Stimulated activated naive CD8-positive, alpha-beta T cell treated with anti-CD3 and anti-CD28 coated beads, Interleukin-15, Interleukin-2, amounts not matched to agents 100 ng/mL and 50 ng/mL, for 24 hours (primary cell): ENCODE results near the gene THOC5.
A peak's percentile ranks its signal among the peaks of the same experiment; 100 is the strongest.

Experiments
- H3K27ac Mint-ChIP-seq: one replicate; pipeline ENCODE4 v1.8.0; 2021; ENCODE audit warnings: mild to moderate bottlenecking, mixed read lengths
- H3K27me3 Mint-ChIP-seq: one replicate; pipeline ENCODE4 v1.8.0; 2021; ENCODE audit warnings: mixed read lengths
- H3K36me3 Mint-ChIP-seq: one replicate; pipeline ENCODE4 v1.8.0; 2021; ENCODE audit warnings: low read depth, mixed read lengths
- H3K4me1 Mint-ChIP-seq: one replicate; pipeline ENCODE4 v1.8.0; 2021; ENCODE audit warnings: low read depth, mixed read lengths
- H3K4me3 Mint-ChIP-seq: one replicate; pipeline ENCODE4 v1.8.0; 2021; ENCODE audit warnings: mild to moderate bottlenecking, mixed read lengths
- H3K9me3 Mint-ChIP-seq: one replicate; pipeline ENCODE4 v1.8.0; 2021; ENCODE audit warnings: mixed read lengths

The THOC5 gene

DNA sequence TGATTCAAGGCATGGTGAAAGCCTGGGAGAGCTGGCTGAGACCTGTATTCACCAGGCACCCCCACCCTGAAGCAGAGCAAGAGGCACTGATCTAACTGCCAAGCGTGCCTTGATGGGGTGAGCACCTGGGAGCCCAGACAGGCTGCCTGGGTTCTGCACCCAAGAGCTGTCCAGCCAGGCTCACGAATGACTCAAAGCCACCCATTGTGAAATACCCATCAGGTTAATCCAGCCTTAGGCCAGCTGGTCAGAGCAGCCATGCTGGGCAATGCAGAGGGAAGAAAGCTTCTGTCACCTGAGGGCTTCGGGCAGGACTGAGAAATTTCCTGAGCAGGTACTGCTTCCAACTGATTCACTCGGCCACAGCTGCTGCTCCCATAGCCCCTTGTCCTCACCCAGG is 22.1 kb downstream of the THOC5 start:
- Mint-ChIP-seq H3K27me3 (no peaks in the 10 kb centered on the region), H3K4me3 (no peak overlapping the region), H3K4me1 (no peaks in the 10 kb centered on the region), H3K9me3 (no peaks in the 10 kb centered on the region), H3K36me3 (peaks cover 52% of the 10 kb centered on the region), H3K27ac (no peak overlapping the region)

DNA sequence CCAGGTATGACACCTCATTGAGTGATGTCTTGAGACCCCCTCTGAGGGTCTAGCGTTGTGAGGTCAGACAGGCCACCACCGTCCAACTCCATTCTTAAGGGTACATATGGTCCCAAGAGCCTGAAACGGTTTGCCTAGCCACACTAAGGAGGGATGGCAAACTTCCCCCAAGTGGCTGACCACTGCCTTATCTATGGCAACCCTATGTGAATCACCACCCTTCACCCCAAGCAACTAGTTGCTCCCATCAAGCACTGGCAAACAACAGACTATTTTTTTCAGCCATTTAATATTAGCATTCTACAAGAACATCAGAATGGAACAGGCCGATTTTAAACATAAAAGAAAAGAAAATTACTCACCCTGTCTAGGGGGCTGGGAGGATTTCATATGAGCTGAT is 22.8 kb downstream of the THOC5 start:
- Mint-ChIP-seq H3K27me3 (no peaks in the 10 kb centered on the region), H3K9me3 (no peaks in the 10 kb centered on the region), H3K27ac (no peak overlapping the region), H3K36me3 (peaks cover 51% of the 10 kb centered on the region), H3K4me1 (no peaks in the 10 kb centered on the region), H3K4me3 (no peak overlapping the region)

DNA sequence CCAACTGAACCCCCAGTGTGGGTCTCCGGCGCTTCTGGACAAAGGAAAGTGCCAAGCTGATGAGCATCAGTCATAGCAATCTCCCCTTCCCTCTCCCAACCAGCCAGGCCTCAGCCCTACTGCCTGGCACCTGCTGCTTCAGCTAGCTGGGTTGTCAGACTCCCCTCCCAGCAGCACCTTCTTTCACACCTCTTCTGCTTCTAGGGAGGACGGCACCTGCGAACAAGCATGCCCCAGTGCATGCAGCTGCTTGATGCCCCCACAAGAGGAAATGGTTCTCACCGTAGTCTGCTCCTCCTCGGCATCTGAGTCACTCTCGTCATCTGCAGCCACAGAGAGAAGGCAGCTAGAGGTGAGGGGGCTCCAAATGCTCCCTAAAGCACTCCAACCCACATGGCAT is 25.4 kb downstream of the THOC5 start:
- no peak overlapping the region for H3K27ac Mint-ChIP-seq
- H3K27me3 Mint-ChIP-seq: no peaks in the 10 kb centered on the region
- H3K4me3 Mint-ChIP-seq: no peak overlapping the region
- peaks cover 48% of the 10 kb centered on the region for H3K36me3 Mint-ChIP-seq
- H3K4me1 Mint-ChIP-seq: no peaks in the 10 kb centered on the region
- no peaks in the 10 kb centered on the region for H3K9me3 Mint-ChIP-seq

DNA sequence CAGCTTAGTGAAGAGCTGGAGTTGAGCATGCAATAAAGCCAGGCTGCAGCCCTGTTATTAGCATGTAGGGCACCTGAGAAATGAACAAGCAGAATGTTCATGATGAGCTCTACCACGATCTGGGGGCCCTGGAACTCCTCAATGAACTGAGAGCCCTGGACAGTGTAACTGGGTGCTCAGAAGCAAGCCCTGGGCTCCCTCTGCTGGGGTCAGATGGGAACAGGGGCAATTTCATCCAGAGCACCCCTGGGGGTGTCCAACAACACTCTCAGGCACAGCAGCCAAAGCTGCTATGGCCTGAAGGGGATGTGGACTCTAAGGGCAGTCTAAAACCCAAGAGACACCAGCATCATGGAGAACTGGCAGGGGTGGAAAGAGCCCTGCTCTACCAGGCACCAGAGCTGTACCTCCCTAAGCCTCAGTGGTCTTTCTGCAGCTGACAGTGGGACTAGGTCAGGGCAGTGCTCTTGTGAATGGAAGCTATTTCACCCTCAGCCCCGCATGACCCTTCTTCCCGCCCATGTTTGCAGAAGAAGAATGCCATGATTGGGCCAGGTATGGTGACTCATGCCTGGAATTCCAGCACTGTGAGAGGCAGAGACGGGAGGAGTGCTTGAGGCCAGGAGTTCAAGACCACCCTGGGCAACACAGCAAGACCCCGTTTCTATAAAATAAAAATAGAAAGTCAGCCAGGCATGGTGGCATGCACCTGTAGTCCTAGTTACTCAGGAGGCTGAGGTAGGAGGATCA is 28.9 kb downstream of the THOC5 start:
- Mint-ChIP-seq H3K27ac (no peak overlapping the region), H3K9me3 (no peaks in the 10 kb centered on the region), H3K27me3 (no peaks in the 10 kb centered on the region), H3K4me3 (no peak overlapping the region), H3K36me3 (peaks cover 63% of the 10 kb centered on the region), H3K4me1 (no peaks in the 10 kb centered on the region)

DNA sequence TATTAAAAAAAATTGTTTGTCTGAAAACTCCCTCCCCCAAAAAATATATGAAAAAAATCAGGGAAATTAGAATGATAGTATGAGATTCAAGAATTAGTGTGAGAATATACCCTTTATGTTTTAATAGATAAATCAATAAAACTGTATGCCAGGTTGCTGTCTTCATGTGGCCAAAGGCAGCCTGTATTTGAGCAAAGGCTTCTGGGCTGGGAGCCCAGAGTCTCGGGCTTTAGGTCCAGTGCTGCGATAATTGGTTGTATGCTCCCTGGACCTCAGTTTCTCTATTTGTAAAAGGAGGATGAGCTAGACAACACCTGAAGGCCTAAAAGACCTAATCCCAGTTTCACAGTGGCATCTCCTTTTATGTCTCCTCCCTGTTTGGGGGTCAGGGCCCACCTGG is 29.8 kb downstream of the THOC5 start:
- Mint-ChIP-seq H3K27me3 (no peaks in the 10 kb centered on the region), H3K4me3 (no peak overlapping the region), H3K36me3 (peaks cover 64% of the 10 kb centered on the region), H3K27ac (no peak overlapping the region), H3K9me3 (no peaks in the 10 kb centered on the region), H3K4me1 (no peaks in the 10 kb centered on the region)

DNA sequence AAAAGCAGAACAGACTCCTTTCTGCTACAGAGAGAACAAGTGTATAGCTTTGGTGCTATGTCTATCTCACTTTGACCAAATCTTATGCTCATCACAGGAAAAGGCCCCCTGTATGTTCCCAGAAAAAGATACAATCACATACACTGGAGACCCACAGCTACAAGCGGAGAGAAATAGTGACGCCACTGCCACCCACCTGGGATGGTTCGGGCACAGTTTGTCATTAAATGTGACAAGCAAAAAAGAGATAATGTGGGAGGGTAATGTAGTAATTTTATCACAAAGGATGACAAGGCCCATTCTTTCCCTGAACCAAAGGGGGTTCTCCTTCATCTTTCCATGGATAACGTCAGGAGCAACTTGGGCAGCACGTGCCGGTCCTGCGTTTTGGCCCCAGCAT is 32.0 kb downstream of the THOC5 start:
- H3K4me1 Mint-ChIP-seq: no peaks in the 10 kb centered on the region
- H3K27me3 Mint-ChIP-seq: no peaks in the 10 kb centered on the region
- H3K27ac Mint-ChIP-seq: no peak overlapping the region
- H3K36me3 Mint-ChIP-seq: peaks cover 65% of the 10 kb centered on the region
- H3K9me3 Mint-ChIP-seq: no peaks in the 10 kb centered on the region
- H3K4me3 Mint-ChIP-seq: no peak overlapping the region

DNA sequence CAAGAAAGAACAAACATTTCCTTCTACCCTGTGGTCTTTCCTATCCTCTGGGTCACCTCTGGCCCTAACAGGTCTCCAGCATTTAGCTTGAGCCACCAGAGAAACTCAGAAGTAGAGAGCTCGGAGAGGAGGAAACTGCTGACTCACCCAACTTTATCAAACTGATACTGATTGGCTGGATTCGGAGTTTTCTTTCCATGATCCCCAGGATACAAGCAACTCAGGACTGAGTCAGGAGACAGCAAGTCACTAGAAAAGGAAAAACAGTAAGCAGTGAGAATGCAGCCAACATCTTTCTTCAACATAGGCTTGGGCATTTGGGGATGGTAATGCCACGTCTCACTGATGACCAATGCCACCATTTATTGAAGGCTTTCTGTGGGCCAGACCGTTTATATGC is 32.7 kb downstream of the THOC5 start:
- Mint-ChIP-seq H3K27me3 (no peaks in the 10 kb centered on the region), H3K4me1 (no peaks in the 10 kb centered on the region), H3K27ac (peak overlapping the region; percentile 40), H3K9me3 (no peaks in the 10 kb centered on the region), H3K36me3 (peaks cover 67% of the 10 kb centered on the region), H3K4me3 (no peak overlapping the region)

DNA sequence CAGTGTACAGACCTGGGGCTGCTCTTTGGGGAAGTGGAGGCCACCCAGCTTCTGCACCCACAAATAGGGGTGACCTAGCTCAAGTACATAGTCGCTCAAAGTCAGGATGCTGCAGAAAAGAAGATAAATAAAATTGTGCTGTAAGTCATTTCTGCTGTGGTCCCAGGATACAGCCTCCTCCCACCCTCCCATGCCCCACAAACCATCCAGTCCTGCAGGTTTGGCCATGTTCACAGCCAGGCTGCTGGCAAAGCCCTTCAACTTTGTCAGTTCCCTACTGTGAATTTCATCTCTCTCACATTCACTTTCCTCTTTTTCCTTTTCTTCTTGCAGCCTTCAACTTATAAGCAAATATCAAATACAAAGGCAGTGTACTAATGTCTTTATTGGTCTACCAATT is 33.6 kb downstream of the THOC5 start:
- Mint-ChIP-seq H3K27me3 (no peaks in the 10 kb centered on the region), H3K4me1 (no peaks in the 10 kb centered on the region), H3K27ac (no peak overlapping the region), H3K4me3 (no peak overlapping the region), H3K36me3 (peaks cover 67% of the 10 kb centered on the region), H3K9me3 (no peaks in the 10 kb centered on the region)

DNA sequence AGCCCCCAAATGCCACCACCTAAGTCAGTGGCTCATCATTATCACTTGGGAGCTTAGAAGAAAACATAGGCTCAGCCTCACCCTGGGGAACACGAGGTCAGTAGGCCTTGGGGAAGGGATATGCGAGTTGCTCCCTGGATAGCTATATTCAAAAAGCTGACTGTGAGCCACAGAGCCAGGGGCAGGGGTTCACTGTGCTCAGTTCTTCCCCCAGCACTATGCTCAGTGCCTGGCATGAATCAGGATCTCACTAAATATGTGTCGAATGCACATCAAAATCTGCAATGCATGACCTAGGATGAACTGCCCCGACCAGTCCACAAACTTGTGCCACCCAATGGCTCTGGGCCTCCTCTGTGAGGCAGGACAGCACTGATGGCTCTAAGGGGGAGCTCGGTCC is 35.1 kb downstream of the THOC5 start:
- Mint-ChIP-seq H3K4me3 (no peak overlapping the region), H3K9me3 (no peaks in the 10 kb centered on the region)

DNA sequence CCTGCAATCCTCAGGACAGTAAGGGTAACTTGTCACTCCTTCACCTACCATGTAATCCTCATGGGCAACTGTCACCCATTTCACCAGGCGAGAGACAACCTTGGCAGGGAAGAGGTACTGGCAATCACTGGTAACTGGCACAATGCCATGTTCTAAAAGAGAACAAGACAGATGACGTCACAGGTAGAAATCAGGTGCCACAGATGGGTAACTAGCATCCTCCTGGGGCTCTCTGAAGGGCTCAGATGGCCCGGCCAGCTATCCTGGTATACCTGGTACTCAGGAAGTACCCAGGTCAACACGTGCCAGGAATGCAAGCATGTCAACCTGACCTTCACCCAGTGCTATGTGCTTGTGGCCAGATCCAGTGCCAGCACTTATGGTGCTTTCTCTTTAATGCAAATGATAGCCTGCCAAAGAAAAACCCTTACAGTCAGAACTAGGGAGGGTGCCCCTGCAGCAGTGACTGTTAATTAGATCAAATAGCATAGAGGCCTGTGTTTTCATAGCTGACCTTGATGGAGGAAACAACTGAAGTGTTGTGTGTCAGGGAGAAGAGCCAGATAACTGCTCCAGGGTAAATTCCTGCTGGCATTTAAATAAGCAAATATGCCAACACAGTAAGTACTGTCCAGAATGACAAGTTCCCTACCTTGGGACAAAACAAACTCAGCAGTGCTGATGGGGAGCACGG is 36.2 kb downstream of the THOC5 start:
- H3K27ac Mint-ChIP-seq: no peak overlapping the region
- peaks cover 60% of the 10 kb centered on the region for H3K36me3 Mint-ChIP-seq
- H3K4me1 Mint-ChIP-seq: no peaks in the 10 kb centered on the region
- no peaks in the 10 kb centered on the region for H3K9me3 Mint-ChIP-seq
- no peak overlapping the region for H3K4me3 Mint-ChIP-seq
- H3K27me3 Mint-ChIP-seq: no peaks in the 10 kb centered on the region

More for the DNA sequence above, 35.1 kb downstream of the THOC5 start:
- no peak overlapping the region for H3K27ac Mint-ChIP-seq
- no peaks in the 10 kb centered on the region for H3K4me1 Mint-ChIP-seq
- no peaks in the 10 kb centered on the region for H3K27me3 Mint-ChIP-seq
- H3K36me3 Mint-ChIP-seq: peaks cover 59% of the 10 kb centered on the region

DNA sequence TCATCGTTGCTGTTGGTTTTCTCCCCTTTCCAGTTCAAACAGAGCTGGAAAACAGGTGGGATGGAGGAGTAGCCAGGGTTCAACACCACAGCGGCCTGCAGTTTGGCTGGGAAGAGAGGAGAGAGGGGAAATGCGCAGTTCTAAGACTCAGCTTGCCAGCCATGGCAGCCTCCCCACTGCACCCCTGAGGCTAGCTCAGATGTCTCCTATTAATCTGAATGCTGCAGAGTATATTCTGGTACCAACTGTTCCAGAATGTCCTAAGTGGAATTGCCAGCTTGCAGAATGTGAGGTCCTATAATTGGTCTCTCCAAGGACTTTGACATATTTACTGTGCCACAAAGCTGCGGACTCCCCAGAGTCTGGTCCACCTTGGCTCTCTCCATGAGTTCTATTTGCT is 41.5 kb downstream of the THOC5 start:
- H3K36me3 Mint-ChIP-seq: peaks cover 52% of the 10 kb centered on the region
- H3K4me1 Mint-ChIP-seq: no peaks in the 10 kb centered on the region
- H3K4me3 Mint-ChIP-seq: no peak overlapping the region

DNA sequence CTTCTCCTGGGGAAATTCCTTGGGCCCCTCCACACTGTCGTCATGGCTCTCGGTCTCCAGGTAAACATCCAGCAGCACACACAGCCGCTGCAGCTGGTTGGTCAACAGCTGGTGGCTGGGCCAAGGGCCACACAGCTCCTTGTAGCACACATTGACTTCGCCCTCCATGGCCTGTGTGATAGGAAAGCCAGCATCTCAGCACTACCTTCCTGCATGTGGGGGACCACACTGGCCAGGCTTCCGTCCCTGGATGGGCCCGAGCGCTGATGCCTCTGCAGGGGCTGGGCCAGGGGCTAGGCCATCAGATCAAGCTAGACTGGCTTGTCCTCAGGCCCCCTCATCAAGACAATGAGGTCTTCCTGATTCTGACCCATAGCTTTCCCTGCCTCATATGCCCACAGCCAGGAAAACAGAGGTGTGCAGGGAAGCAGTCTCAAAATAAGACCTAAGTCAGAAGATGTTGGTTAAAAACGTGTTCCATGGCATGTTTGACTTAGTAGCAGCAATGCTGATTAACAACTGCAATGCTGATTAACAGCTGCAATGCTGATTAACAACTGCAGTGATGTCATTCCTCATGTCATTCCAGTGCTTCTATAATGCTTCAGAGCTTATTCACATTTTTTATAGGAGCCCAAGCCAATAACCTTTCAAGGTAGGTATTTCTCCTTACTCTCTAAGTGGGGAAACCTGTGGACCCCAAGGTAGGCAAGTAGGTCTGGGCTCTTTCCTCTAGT is 42.3 kb downstream of the THOC5 start:
- Mint-ChIP-seq H3K4me1 (no peaks in the 10 kb centered on the region), H3K36me3 (peaks cover 52% of the 10 kb centered on the region), H3K27ac (no peak overlapping the region), H3K27me3 (no peaks in the 10 kb centered on the region), H3K4me3 (no peak overlapping the region), H3K9me3 (no peaks in the 10 kb centered on the region)

More for the DNA sequence above, 41.5 kb downstream of the THOC5 start:
- Mint-ChIP-seq H3K9me3 (no peaks in the 10 kb centered on the region), H3K27me3 (no peaks in the 10 kb centered on the region), H3K27ac (no peak overlapping the region)

DNA sequence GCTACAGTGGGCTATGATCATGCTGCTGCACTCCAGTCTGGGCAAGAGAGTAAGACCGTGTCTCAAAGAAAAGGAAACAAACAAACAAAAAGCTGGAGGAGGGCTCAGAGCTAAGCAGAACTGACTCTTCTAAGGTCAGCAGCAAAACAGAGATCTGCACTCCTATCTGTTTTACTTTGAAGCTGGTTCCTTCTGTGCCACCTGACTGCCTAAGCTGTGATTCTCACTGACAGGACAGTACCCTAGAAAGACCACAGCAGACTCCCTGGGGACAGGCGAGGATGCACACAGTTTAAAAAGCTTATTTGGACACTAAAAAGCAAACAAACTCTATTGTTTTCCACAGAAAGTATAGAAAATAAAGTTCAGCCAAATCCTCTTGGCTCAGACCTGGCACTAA is 43.0 kb downstream of the THOC5 start:
- H3K4me1 Mint-ChIP-seq: no peaks in the 10 kb centered on the region
- peaks cover 46% of the 10 kb centered on the region for H3K36me3 Mint-ChIP-seq
- H3K27me3 Mint-ChIP-seq: no peaks in the 10 kb centered on the region
- H3K27ac Mint-ChIP-seq: no peak overlapping the region
- H3K9me3 Mint-ChIP-seq: no peaks in the 10 kb centered on the region
- no peak overlapping the region for H3K4me3 Mint-ChIP-seq

DNA sequence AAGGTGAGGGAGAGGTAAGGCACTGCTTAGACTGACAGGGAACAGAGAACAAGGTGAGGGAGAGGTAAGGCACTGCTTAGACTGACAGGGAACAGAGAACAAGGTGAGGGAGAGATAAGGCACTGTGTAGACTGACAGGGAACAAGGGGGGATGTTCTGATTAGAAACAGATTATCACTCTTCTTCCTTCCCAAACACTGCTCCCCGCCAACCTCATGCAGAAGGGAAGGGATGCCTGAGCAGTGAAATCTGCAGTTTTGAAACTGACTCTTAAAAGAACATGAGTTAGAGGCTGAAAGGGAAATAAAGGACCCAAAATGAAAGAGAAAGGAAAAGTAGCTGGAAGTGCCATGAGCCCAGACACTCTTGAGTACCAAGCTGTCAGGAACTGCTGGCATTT is 43.7 kb downstream of the THOC5 start:
- Mint-ChIP-seq H3K9me3 (no peaks in the 10 kb centered on the region), H3K36me3 (peaks cover 47% of the 10 kb centered on the region), H3K4me3 (no peak overlapping the region), H3K27ac (no peak overlapping the region), H3K27me3 (no peaks in the 10 kb centered on the region), H3K4me1 (no peaks in the 10 kb centered on the region)

DNA sequence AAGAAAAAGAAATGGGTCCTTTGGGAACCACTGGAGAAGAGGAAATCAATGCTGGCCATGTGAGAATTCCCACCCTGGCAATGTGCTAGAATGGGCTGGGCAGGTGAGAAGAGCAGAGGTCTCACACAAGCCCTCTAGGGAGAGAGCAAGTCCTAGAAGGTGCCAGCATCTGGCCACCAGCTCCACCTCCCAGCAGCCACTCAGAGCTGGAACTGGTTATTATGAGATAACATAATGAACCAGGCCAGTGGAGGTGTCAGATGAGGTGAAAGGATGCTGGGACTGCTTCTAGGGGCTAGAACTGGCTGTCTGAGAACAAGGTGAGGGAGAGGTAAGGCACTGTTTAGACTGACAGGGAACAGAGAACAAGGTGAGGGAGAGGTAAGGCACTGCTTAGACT is 44.3 kb downstream of the THOC5 start:
- no peak overlapping the region for H3K4me3 Mint-ChIP-seq
- H3K36me3 Mint-ChIP-seq: peaks cover 47% of the 10 kb centered on the region
- no peak overlapping the region for H3K27ac Mint-ChIP-seq
- H3K9me3 Mint-ChIP-seq: no peaks in the 10 kb centered on the region
- no peaks in the 10 kb centered on the region for H3K27me3 Mint-ChIP-seq
- H3K4me1 Mint-ChIP-seq: no peaks in the 10 kb centered on the region
